H1 (cell line): ENCODE measurements around the gene EPB41L2. TPM values are rescaled to one million over a fixed set of nuclear protein-coding genes. Genes with fewer than 3 reads are reported as not detected.

ENCODE experiments used
- CTCF ChIA-PET: fragments of 300-600 bp; sonication (Branson Sonifier 250); formaldehyde crosslinking; loops from one replicate; lab custom pipeline; 2021; ENCODE audit not compliant: partially characterized antibody; lab: Charles Lee
- POLR2A ChIA-PET: fragments of 300-600 bp; sonication (Branson Sonifier 250); formaldehyde crosslinking; loops from one replicate; lab custom pipeline; 2021; ENCODE audit warnings: inconsistent platforms; ENCODE audit not compliant: partially characterized antibody; lab: Charles Lee
- DNase-seq, 2 experiments: peaks; one replicate each; pipeline versions ENCODE4 v3.0.0 to v3.0.0-alpha.2; 2010 to 2022; ENCODE audit warnings: low spot score in 2 of 2, low read depth in 1 of 2, mixed read lengths in 1 of 2
- FAIRE-seq: peaks from 2 replicates; lab custom pipeline; 2011; peaks lifted over from hg19 to GRCh38; lab: Jason Lieb, UNC
- H2AFZ ChIP-seq: 2 replicates; pipeline ENCODE4 v1.8.1; 2012; ENCODE audit warnings: low read length, inconsistent platforms
- H2AK5ac ChIP-seq: 2 replicates; pipeline ENCODE4 v1.6.1; 2013; ENCODE audit warnings: low read depth, low read length
- H2BK120ac ChIP-seq: replicated peaks from 2 replicates; pipeline ENCODE3; 2013; ENCODE audit warnings: low read depth, low read length, inconsistent platforms
- H2BK12ac ChIP-seq: 2 replicates; pipeline ENCODE4 v1.6.1; 2013; ENCODE audit warnings: low read depth, low read length
- H2BK15ac ChIP-seq: 2 replicates; pipeline ENCODE4 v1.6.1; 2013; ENCODE audit warnings: low read length
- H2BK20ac ChIP-seq: 2 replicates; pipeline ENCODE4 v1.6.1; 2013; ENCODE audit warnings: low read length
- H2BK5ac ChIP-seq: 2 replicates; pipeline ENCODE4 v1.6.1; 2013; ENCODE audit warnings: low read depth, low read length
- H3K14ac ChIP-seq: 2 replicates; pipeline ENCODE4 v1.6.1; 2013; ENCODE audit warnings: inconsistent platforms; ENCODE audit not compliant: insufficient read length
- H3K18ac ChIP-seq: 2 replicates; pipeline ENCODE4 v1.6.1; 2013; ENCODE audit warnings: low read length; ENCODE audit errors: extremely low read depth
- H3K23ac ChIP-seq: 2 replicates; pipeline ENCODE4 v1.6.1; 2013; ENCODE audit warnings: inconsistent platforms; ENCODE audit not compliant: insufficient read length
- H3K23me2 ChIP-seq: 2 replicates; pipeline ENCODE4 v1.6.1; 2013; ENCODE audit warnings: low read depth, low read length
- H3K27ac ChIP-seq: 2 replicates; pipeline ENCODE4 v1.6.1; 2011; ENCODE audit warnings: low read depth, low read length, inconsistent platforms
- H3K27me3 ChIP-seq, 4 experiments: replicated peaks in 1 of 4; 1 replicate in 1 of 4; 2 replicates in 3 of 4; pipeline versions ENCODE4 v1.6.1 to v1.8.1; 2011 to 2013; ENCODE audit warnings: low read length in 3 of 4, mild to moderate bottlenecking in 3 of 4, inconsistent platforms in 2 of 4, mixed read lengths in 2 of 4, moderate library complexity in 1 of 4; ENCODE audit not compliant: control insufficient read depth in 3 of 4, insufficient read depth in 3 of 4; ENCODE audit errors: extremely low read depth in 1 of 4
- H3K36me3 ChIP-seq, 4 experiments: 2 replicates each; pipeline versions ENCODE4 v1.6.1 to v1.8.1; 2011 to 2013; ENCODE audit warnings: mild to moderate bottlenecking in 4 of 4, low read length in 3 of 4, moderate library complexity in 2 of 4, control low read depth in 1 of 4, inconsistent platforms in 1 of 4; ENCODE audit not compliant: insufficient read depth in 4 of 4, control insufficient read depth in 2 of 4
- H3K4ac ChIP-seq: replicated peaks from 2 replicates; pipeline ENCODE3; 2013; ENCODE audit warnings: low read length, low read depth, mixed read lengths, inconsistent platforms; ENCODE audit not compliant: insufficient read length
- H3K4me1 ChIP-seq, 4 experiments: replicated peaks in 1 of 4; 1 replicate in 1 of 4; 2 replicates in 3 of 4; pipeline versions ENCODE4 v1.6.1 to v1.8.1; 2011 to 2013; ENCODE audit warnings: low read length in 3 of 4, inconsistent platforms in 2 of 4, mixed read lengths in 1 of 4; ENCODE audit not compliant: insufficient read depth in 4 of 4, control insufficient read depth in 3 of 4
- H3K4me2 ChIP-seq, 2 experiments: 2 replicates each; pipeline versions ENCODE4 v1.6.1 to v1.8.1; 2011 to 2013; ENCODE audit warnings: low read depth in 2 of 2, low read length in 2 of 2, control low read depth in 1 of 2, inconsistent platforms in 1 of 2, mild to moderate bottlenecking in 1 of 2; ENCODE audit not compliant: insufficient read depth in 1 of 2
- H3K4me3 ChIP-seq, 4 experiments: fragments of 200-600, 300-600 bp in 1 of 4; sonication (generic), shearing (Covaris generic), sonication (Bioruptor Twin) in 1 of 4; 2 replicates each; pipeline versions ENCODE4 v1.5.1 to v1.8.1; 2011 to 2016; ENCODE audit warnings: low read length in 4 of 4, low read depth in 3 of 4, control low read depth in 2 of 4, inconsistent platforms in 2 of 4, mild to moderate bottlenecking in 2 of 4, mixed read lengths in 1 of 4, moderate library complexity in 1 of 4; ENCODE audit not compliant: insufficient read depth in 2 of 4; ENCODE audit errors: extremely low read depth in 1 of 4
- H3K56ac ChIP-seq: replicated peaks from 2 replicates; pipeline ENCODE3; 2013; ENCODE audit warnings: low read depth, mild to moderate bottlenecking, mixed read lengths, low read length, inconsistent platforms; ENCODE audit not compliant: insufficient read length
- H3K79me1 ChIP-seq: 2 replicates; pipeline ENCODE4 v1.6.1; 2013; ENCODE audit warnings: low read depth, low read length, control low read depth
- H3K79me2 ChIP-seq, 2 experiments: 2 replicates each; pipeline versions ENCODE4 v1.6.1 to v1.8.1; 2012 to 2013; ENCODE audit warnings: low read length in 2 of 2, mild to moderate bottlenecking in 2 of 2, inconsistent platforms in 1 of 2; ENCODE audit not compliant: insufficient read depth in 2 of 2, control insufficient read depth in 1 of 2
- H3K9ac ChIP-seq, 4 experiments: replicated peaks in 1 of 4; 1 replicate in 1 of 4; 2 replicates in 3 of 4; pipeline versions ENCODE4 v1.6.1 to v1.8.1; 2011 to 2013; ENCODE audit warnings: low read depth in 3 of 4, low read length in 3 of 4, control low read depth in 2 of 4, mild to moderate bottlenecking in 2 of 4, moderate library complexity in 2 of 4, inconsistent platforms in 1 of 4; ENCODE audit errors: extremely low read depth in 1 of 4
- H3K9me3 ChIP-seq, 2 experiments: 2 replicates each; pipeline versions ENCODE4 v1.6.1 to v1.8.1; 2012 to 2013; ENCODE audit warnings: mild to moderate bottlenecking in 2 of 2, moderate library complexity in 2 of 2, control low read depth in 1 of 2, inconsistent platforms in 1 of 2, low read depth in 1 of 2, low read length in 1 of 2, mixed read lengths in 1 of 2; ENCODE audit not compliant: insufficient read depth in 2 of 2
- H4K20me1 ChIP-seq, 2 experiments: replicated peaks in 1 of 2; 2 replicates each; pipeline versions ENCODE3 to v1.8.1; 2011 to 2013; ENCODE audit warnings: inconsistent platforms in 2 of 2, low read length in 2 of 2, mild to moderate bottlenecking in 1 of 2; ENCODE audit not compliant: insufficient read depth in 2 of 2, control insufficient read depth in 1 of 2
- H4K5ac ChIP-seq: 2 replicates; pipeline ENCODE4 v1.6.1; 2013; ENCODE audit warnings: low read length, low read depth, mixed read lengths, inconsistent platforms; ENCODE audit not compliant: insufficient read length
- H4K8ac ChIP-seq: 2 replicates; pipeline ENCODE4 v1.8.0; 2013; ENCODE audit warnings: mild to moderate bottlenecking, moderate library complexity, low read length, inconsistent platforms; ENCODE audit not compliant: insufficient read depth; ENCODE audit errors: extremely low read depth
- H4K91ac ChIP-seq: replicated peaks from 2 replicates; pipeline ENCODE3; 2013; ENCODE audit warnings: low read length, mixed read lengths, inconsistent platforms; ENCODE audit not compliant: insufficient read length
- CREB1 ChIP-seq: IDR thresholded peaks from 2 replicates; pipeline ENCODE4 v1.6.1; 2012; ENCODE audit warnings: inconsistent platforms
- EZH2 ChIP-seq: fragments of 200-600 bp; sonication (generic); IDR thresholded peaks from 2 replicates; pipeline ENCODE4 v1.7.1; 2012; ENCODE audit warnings: low read depth, mild to moderate bottlenecking, moderate library complexity, low read length, inconsistent platforms; ENCODE audit not compliant: severe bottlenecking
- JUN ChIP-seq: IDR thresholded peaks from 2 replicates; pipeline ENCODE4 v1.6.1; 2011; ENCODE audit warnings: low read depth, mild to moderate bottlenecking, improper control_type of control experiment, low read length
- RFX5 ChIP-seq: IDR thresholded peaks from 2 replicates; pipeline ENCODE4 v1.6.1; 2011; ENCODE audit warnings: low read depth, low read length, improper control_type of control experiment, borderline replicate concordance
- SIX5 ChIP-seq: IDR thresholded peaks from 2 replicates; pipeline ENCODE4 v1.6.1; 2011; ENCODE audit warnings: mild to moderate bottlenecking, low read depth, low read length
- TAF1 ChIP-seq: IDR thresholded peaks from 2 replicates; pipeline ENCODE4 v1.6.1; 2011; ENCODE audit warnings: mild to moderate bottlenecking, low read depth, low read length
- polyA plus RNA-seq, 7 experiments: library from polyadenylated mRNA; depleted of rRNA in 3 of 7; stranded (reverse) in 5 of 7; unstranded in 2 of 7; fragments of >200 nt in 5 of 7; fragments of 200-250 nt in 2 of 7; gene quantifications; 1 replicate in 5 of 7; 2 replicates in 1 of 7; 4 replicates in 1 of 7; pipeline versions ENCODE4 v1.2.1 to v1.2.3, GENCODE V29; 2011 to 2013; ENCODE audit warnings: missing spikeins in 2 of 7, mixed read lengths in 2 of 7
- total RNA-seq: library from RNA; stranded (reverse); fragmentation: NEBNext Ultra II Directional; extraction: Animal tissue kit (Norgen Biotek cat#: 25700); gene quantifications from 2 replicates; pipeline ENCODE4 v1.2.1, GENCODE V29; 2021

The EPB41L2 gene
- total and polyA plus RNA-seq, 2 of the 8 experiments (the other 6 are each of a cell fraction or from before 2014, with no cell fraction given), result 22.5 to 123 TPM

DNA sequence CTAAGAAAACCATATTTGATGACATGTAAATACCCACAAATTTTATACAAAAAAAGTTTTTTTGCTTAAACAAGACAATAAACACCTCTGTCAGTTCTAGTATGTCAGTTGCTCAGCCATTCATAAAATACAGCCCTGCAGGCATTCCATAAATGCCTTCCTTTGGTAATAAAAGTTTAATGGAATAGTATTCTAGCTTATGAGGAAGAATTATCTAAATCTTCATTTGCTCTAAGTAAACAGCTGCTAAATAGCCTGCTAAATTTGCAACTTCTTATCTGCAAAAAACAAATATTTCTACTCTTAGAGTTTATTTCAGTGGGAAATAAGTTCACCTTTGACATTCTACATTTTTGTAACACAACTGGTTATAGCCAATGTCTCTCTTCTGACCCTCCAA lies 127.1 kb downstream of the EPB41L2 start:
- Histone ChIP-seq H2BK15ac (no peak overlapping the region), H3K18ac (no peak overlapping the region), H2BK12ac (no peak overlapping the region), H3K4ac (no peak overlapping the region), H3K27me3 (no peaks in the 10 kb centered on the region), H3K14ac (no peak overlapping the region), H3K4me3 (no peak overlapping the region), H3K4me2 (no peak overlapping the region), H2AK5ac (no peak overlapping the region), H3K36me3 (no peaks in the 10 kb centered on the region), H3K79me1 (peaks cover 3% of the 10 kb centered on the region; the same call in 1 of the 2 replicates), H3K27ac (no peak overlapping the region), H3K9ac (no peak overlapping the region), H3K79me2 (0 out of 4 replicates have a peak, but pooled peaks cover 0 to 6% of the 10 kb centered on the region in 2 experiments), H2BK120ac (no peak overlapping the region), H3K9me3 (no peaks in the 10 kb centered on the region), H3K4me1 (peaks cover 0 to 3% (median 0%) of the 10 kb centered on the region in 4 experiments; a peak in 2 of 7 replicates), H4K5ac (no peak overlapping the region), H2BK5ac (no peak overlapping the region), H4K91ac (no peak overlapping the region), H2BK20ac (no peak overlapping the region), H3K23ac (no peak overlapping the region), H4K8ac (no peak overlapping the region), H2AFZ (no peak overlapping the region), H3K23me2 (no peaks in the 10 kb centered on the region), H4K20me1 (no peaks in the 10 kb centered on the region), H3K56ac (no peak overlapping the region)
- ChIA-PET CTCF (interaction anchor here (1.0 to 1.4 kb wide), 3 partner anchors 9 to 180 kb away, joined by 3 to 4 read pairs (median 3); no protein-coding TSS in a partner anchor), POLR2A (no interaction called here)
- no peak for FAIRE-seq
- TF ChIP-seq JUN (no peak), CREB1 (no peak), EZH2 (no peak), RFX5 (no peak), SIX5 (no peak), TAF1 (no peak)
- DNase-seq, result no peak
